SIG-M5 (cell line): ENCODE results near the gene AKT1.
"Not testable (repeated sequence)": the region's sequence is repeated elsewhere in the genome, so short reads cannot be mapped to it uniquely, and the experiment has no call there.

Experiments used
- DNase-seq: peaks from one replicate; lab custom pipeline; 2025; lab: John Stamatoyannopoulos, UW

The AKT1 gene

GRCh38 chr14:104794993-104795780 is at the start of gene AKT1:
AKT1 (minus strand) TSS chr14:104795748; CDS start chr14:104792643, 3,105 bp downstream.
- DNase-seq, result no peak

- no peak for DNase-seq
Measured at GRCh38 chr14:104845033-104845666, 49.6 kb upstream of the AKT1 start.

DNA sequence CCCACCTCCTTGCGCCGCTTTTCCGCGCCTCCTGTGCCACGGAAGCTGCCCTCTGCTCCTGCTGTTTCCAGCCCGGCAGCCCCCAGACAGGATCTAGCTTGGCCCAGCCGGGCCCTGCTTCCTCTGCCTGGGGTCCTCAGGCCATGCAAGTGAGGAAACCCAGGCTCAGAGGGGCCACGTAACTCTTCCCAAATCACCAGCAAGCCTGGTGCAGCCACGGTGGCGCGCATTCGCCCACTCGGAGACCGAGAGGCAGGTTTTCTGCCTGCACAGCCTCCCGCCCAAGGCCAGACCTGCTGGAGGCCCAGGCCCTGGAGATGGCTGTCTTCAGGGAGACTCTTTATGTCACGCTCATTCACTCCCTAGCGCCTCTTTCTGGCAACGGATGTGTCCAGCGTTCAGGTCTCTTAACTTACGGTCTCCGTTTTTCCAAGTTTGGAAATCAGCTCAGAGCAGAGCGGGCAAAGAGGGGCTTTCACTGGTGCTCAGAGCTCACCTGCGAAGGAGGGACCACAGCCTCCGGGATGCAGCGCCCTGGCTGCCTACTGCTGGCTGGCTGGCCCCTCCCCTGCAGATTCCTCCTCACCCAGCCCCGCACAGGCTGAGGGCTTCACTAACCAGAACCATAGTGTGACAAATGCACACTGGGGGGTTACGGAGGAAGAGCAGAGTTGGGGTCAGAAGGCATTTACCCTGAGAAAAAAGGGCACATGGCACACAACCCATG is 48.9 kb upstream of the AKT1 start:
- DNase-seq, result no peak

- DNase-seq, result no peak
Measured at GRCh38 chr14:104843442-104844305, 48.1 kb upstream of the AKT1 start.

- no peak for DNase-seq
Measured at GRCh38 chr14:104843006-104843405, 47.5 kb upstream of the AKT1 start.

DNA sequence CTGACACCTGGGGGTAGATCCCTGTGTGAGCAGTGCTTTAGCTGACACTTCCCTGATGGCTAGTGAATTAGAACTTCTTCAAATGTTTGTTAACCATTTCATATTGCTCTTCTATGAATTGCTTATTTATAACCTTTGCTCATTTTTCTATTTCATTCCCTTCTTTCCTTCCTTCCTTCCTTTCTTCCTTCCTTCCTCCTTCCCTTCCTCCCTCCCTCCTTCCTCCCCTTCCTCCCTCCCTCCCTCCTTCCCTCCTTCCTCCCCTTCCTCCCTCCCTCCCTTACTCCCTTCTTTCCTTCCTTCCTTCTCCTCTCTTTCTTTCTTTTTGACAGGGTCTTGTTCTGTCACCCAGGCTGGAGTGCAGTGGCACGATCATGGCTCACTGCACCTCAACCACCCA is 46.2 kb upstream of the AKT1 start:
- no peak for DNase-seq

DNA sequence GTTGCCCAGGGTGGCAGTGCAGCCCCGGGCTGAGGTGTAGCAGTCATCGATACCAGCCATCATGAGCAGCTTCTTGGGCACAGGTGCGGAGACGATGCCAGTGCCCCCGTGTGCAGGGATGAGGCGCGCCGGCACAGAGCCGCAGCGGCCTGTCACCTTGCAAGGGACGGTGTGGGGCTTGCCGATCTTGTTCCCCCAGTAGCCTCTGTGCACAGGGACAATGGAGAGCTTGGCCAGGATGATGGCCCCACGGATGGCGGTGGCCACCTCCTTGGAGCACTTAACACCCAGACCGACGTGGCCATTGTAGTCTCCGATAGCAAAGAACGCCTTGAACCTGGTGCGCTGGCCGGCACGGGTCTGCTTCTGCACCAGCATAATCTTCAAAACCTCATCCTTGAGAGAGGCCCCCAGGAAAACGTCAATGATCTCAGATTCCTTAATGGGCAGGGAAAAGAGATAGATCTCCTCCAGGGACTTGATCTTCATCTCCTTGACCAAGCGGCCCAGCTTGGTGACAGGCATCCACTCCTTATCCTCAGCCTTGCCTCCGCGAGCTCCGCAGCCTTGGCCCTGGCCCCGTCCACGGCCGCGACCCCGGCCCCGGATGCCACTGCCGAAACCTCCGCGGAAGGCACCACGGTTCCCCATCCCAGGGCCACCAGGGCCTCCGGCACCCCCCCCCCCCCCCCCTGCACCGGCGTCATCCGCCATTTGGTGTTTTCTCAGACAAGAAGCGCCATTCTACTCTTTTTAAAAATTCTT is 40.8 kb upstream of the AKT1 start:
- not testable (repeated sequence) for DNase-seq

DNA sequence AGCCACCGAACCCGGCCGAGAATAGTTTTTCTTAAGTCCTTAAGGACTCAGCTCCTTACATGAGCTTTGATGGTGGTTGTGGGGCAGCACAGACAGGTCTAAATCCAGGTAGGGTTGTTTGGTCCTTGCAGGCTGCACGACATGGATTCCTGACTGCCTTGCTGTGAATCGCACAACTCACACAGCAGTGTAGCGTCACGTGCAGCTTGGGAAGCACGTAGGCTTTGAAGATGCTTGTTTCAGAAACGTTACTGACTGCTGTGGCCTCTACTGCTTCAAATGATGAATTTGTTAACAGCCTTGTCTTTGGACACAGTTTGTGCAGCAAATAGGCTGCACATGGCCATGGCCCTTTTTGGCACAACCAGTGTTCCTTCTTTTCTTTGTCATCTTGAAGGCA is 35.2 kb upstream of the AKT1 start:
- no peak for DNase-seq

DNA sequence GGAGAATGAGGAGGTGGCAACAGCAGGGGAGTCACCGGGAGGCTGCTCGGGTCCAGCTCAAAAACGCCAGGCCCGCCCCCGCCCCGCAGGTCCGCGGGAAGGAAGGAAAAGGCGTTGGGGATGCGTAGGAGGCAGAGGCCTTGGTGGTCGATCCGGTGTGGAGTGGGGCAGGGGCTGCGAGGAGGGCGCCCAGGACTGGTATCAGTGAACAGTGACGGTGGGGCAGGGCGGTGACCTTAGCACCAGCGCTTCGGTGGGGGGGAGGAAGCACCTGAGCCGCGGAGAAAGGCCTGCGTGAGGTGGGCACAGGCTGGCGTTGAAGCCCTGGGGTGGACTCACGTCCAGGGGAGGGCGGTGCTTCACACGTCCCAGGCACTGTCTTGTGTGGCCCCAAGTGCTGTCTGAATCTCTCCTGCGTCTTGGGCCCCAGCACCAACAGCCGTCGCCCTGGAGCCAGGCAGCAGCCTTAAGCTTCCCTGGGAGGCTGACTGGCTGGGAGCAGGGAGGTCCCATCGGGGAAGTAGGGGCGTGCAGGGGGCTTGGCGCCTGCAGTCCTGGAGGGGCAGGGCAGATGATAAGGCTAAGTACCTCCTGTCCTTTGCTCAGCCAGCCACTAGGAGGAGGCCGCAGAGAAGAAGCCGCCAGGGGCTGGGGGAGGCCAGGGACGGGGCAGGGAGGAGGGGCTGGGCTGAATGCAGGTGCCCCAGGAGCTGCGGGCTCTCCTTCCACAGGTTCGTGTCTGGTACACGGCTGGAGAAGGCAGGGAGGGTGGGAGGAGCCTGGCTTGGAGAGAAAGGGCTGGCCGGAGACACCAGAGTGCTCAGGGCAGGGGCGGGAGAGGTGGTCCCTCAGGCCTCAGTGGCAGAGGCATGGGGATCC is 31.9 kb upstream of the AKT1 start:
- no peak for DNase-seq

DNA sequence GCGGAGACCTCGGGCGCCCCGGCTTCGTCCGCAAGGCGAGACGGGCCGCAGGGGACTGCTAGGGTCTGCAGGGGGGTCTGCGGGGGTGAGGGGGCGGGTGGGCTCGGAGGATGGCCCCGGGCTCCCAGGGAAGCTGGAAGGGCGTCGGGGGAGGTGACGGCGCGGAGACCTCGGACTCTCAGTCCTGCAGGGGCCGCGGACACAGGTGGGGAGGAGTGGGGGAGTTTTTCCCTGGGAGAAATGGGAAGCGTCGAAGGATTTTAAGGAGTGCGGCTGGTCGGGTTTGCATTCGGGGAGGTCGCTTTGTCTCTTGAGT is 31.3 kb upstream of the AKT1 start:
- DNase-seq, result no peak

- no peak for DNase-seq
Measured at GRCh38 chr14:104826189-104826860, 30.8 kb upstream of the AKT1 start.

DNA sequence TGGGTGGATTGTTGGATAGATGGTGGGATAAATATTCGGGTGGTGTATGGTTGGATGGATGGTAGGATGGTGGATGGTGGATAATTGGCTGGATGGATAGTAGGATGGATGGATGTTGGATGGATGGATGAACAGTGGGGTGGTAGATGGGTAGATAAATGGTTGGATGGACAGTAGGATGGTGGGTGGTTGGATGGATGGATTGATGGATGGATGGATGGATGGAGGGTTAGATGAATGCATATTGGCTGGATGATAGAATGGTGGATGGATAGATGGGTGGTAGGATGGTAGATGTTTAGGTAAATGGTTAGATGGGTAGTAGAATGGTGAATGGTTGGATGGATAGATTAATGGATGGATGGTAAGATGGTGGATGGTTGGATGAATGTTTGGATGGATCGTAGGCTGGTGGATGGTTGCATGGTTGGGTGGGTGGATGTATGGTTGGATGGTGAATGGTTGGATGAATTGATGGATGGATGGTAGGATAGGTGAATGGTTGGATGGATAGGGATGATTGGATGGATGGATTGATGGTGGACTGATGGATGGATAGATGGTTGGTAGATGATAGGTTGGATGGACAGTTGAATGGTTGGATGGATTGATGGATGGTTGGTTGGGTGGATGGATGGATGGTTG is 28.9 kb upstream of the AKT1 start:
- DNase-seq, result no peak

DNA sequence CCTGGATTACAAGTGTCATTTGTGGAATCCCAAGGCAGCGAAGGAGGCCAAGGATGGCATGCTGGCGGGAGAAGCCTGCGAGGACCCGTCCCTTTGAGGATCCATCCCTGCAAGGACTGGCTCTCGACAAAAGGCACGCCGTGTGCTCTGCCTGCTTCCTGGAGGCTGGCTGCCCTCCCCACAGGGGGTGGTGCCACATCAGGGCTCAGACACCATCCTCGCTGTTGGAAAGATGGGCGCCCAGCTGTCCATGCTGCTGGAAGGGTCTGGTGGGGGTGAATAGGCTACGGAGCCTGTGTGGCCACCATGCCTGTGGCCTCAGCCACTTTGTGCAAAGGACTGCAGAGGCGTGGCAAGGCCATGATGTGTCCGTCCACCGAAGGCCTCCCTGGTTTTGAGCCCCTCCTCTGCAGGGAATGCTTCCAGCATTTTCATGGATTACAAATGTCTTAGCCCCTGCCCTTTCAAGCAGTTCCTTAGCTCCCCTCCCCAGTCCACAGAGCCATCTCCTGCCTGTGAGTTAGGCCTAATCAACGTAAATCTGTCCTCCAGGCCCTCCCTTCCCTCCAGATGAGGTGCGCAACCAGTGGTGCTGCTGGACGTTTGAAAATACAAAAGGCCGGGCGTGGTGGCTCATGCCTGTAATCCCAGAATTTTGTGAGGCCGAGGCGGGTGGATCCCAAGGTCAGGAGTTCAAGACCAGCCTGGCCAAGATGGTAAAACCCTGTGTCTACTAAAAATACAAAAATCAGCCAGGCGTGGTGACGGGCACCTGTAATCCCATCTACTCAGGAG is 27.5 kb upstream of the AKT1 start:
- DNase-seq, result no peak

DNA sequence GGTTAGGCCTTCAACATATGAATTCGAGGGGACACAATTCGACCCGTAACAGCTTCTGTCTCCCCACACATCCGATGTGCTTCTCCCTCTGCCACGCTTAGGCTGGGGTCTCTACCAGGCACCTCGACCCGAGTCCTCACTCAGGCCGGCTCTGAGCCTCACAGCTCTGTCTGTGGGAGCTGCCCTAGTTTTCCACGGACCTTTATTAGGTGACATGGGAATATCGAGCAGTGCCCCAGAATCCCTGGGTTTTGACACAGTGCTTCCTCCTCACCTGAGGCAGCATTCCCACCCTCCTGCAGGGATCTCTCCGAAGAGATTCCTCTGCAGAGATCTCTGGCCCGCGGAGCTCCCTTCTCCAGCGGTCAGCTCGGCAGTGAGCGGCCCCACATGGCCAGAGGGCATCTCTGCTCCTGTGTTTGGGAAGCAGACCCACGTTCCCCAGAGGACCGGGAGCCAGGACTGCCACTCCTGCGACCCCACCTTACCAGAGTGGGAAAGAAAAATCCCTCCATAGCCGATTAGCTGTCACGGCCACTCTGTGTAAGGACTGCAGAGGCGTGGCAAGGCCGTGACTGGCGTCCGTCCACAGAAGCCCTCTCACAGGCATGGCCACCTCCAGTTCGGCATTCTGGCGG is 26.5 kb upstream of the AKT1 start:
- DNase-seq, result no peak

- DNase-seq, result no peak
Measured at GRCh38 chr14:104821229-104821945, 25.8 kb upstream of the AKT1 start.

GRCh38 chr14:104820669-104821228 is 25.2 kb upstream of the AKT1 start:
- DNase-seq, result no peak

- no peak for DNase-seq
Measured at GRCh38 chr14:104819361-104819781, 23.8 kb upstream of the AKT1 start.
